Measurements from ENCODE around the gene EPN3.

Gene EPN3

GRCh38 chr17:50545311-50545710 is 12.8 kb downstream of the EPN3 start:
- Histone ChIP-seq H3K36me3 (replicated peaks in 1 of 2; ENCODE audit: control insufficient read depth in 2 of 2, insufficient read depth in 2 of 2, low read length in 2 of 2) (peaks cover 0 to 2% of the 10 kb centered on the region in 2 donors), H3K18ac (ENCODE audit: low read length) (no peak overlapping the region), H3K79me1 (ENCODE audit: low read depth, low read length) (peaks cover 4% of the 10 kb centered on the region), H2BK15ac (ENCODE audit: low read length) (peak overlapping the region; percentile 56), H2BK12ac (ENCODE audit: low read length) (no peak overlapping the region), H2BK5ac (ENCODE audit: low read length) (no peak overlapping the region), H3K4me2 (ENCODE audit: insufficient read depth, low read length, poor library complexity, severe bottlenecking) (no peak overlapping the region), H4K91ac (ENCODE audit: low read depth, low read length, poor library complexity) (no peak overlapping the region), H3K9ac (ENCODE audit: low read depth, low read length, poor library complexity) (no peak overlapping the region), H3K27ac (replicated peaks; ENCODE audit: low read length) (no peak overlapping the region), H2AK5ac (ENCODE audit: low read depth, low read length) (no peak overlapping the region), H4K8ac (ENCODE audit: low read depth, low read length) (no peak overlapping the region), H2AFZ (ENCODE audit: low read length) (no peak overlapping the region), H3K4me1 (ENCODE audit: control insufficient read depth in 2 of 2, insufficient read depth in 1 of 2, low read depth in 1 of 2, low read length in 2 of 2) (peaks cover 20 to 21% of the 10 kb centered on the region in 2 donors), H3K4me3 (ENCODE audit: low read length in 2 of 2) (no peak overlapping the region), H3K27me3 (ENCODE audit: control insufficient read depth in 3 of 3, insufficient read depth in 3 of 3, low read depth in 1 of 3, low read length in 3 of 3) (peaks cover 0 to 22% (median 0%) of the 10 kb centered on the region in 3 experiments), H3K9me3 (replicated peaks in 1 of 2; ENCODE audit: control insufficient read depth in 2 of 2, insufficient read depth in 1 of 2, low read depth in 1 of 2, low read length in 2 of 2) (no peaks in the 10 kb centered on the region), H3K23ac (ENCODE audit: low read depth, low read length, poor library complexity) (no peak overlapping the region), H3K4ac (ENCODE audit: low read length) (no peak overlapping the region), H2BK120ac (ENCODE audit: low read depth, low read length) (no peak overlapping the region), H3K14ac (ENCODE audit: low read length) (no peak overlapping the region)
- no peak for DNase-seq (ENCODE audit: low spot score)
- no CpG with 5 or more reads among the region's 8 CpGs for WGBS, 2 donors (ENCODE audit: extremely low coverage in 2 of 2, insufficient read length in 2 of 2, insufficient replicate concordance in 1 of 2)

- peak overlapping the region; percentile 85 for H3K23ac ChIP-seq (ENCODE audit: low read depth, low read length, poor library complexity)
Observed at GRCh38 chr17:50546701-50547034, 14.1 kb downstream of the EPN3 start.

GRCh38 chr17:50547035-50547735 is 14.7 kb downstream of the EPN3 start, which contains the start of gene SPATA20:
SPATA20 (plus strand) TSS chr17:50547174; CDS start chr17:50547209, 35 bp downstream.
- peak within 1 kb of the TSS; percentile 99 for H2BK15ac ChIP-seq (ENCODE audit: low read length)
- peak within 1 kb of the TSS; percentile 96 for H3K18ac ChIP-seq (ENCODE audit: low read length)
- peaks cover 4% of the 10 kb centered on the region for H3K79me1 ChIP-seq (ENCODE audit: low read depth, low read length)
- peak within 1 kb of the TSS; percentile 77 for H3K4ac ChIP-seq (ENCODE audit: low read length)
- H4K8ac ChIP-seq (ENCODE audit: low read depth, low read length), result no peak within 1 kb of the TSS
- peaks cover 15 to 18% of the 10 kb centered on the region in 2 donors for H3K4me1 ChIP-seq (ENCODE audit: control insufficient read depth in 2 of 2, insufficient read depth in 1 of 2, low read depth in 1 of 2, low read length in 2 of 2)
- DNase-seq (ENCODE audit: low spot score), result peak; percentile 83
- H3K14ac ChIP-seq (ENCODE audit: low read length), result peak within 1 kb of the TSS; percentile 3
- H3K9ac ChIP-seq (ENCODE audit: low read depth, low read length, poor library complexity), result peak within 1 kb of the TSS; percentile 79
- no peaks in the 10 kb centered on the region for H3K9me3 ChIP-seq (replicated peaks in 1 of 2; ENCODE audit: control insufficient read depth in 2 of 2, insufficient read depth in 1 of 2, low read depth in 1 of 2, low read length in 2 of 2)
- H3K27ac ChIP-seq (replicated peaks; ENCODE audit: low read length), result no peak within 1 kb of the TSS
- peak within 1 kb of the TSS; percentile 47 for H4K91ac ChIP-seq (ENCODE audit: low read depth, low read length, poor library complexity)
- H2BK12ac ChIP-seq (ENCODE audit: low read length), result peak within 1 kb of the TSS; percentile 88
- WGBS, 2 donors (ENCODE audit: extremely low coverage in 2 of 2, insufficient read length in 2 of 2, insufficient replicate concordance in 1 of 2), result no CpG with 5 or more reads among the region's 42 CpGs
- H3K27me3 ChIP-seq (ENCODE audit: control insufficient read depth in 3 of 3, insufficient read depth in 3 of 3, low read depth in 1 of 3, low read length in 3 of 3), result peaks cover 0 to 11% (median 0%) of the 10 kb centered on the region in 3 experiments
- H3K4me3 ChIP-seq (ENCODE audit: low read length in 2 of 2), result peak within 1 kb of the TSS; percentile 59 to 77
- peaks cover 0 to 2% of the 10 kb centered on the region in 2 donors for H3K36me3 ChIP-seq (replicated peaks in 1 of 2; ENCODE audit: control insufficient read depth in 2 of 2, insufficient read depth in 2 of 2, low read length in 2 of 2)
- H2BK120ac ChIP-seq (ENCODE audit: low read depth, low read length), result peak within 1 kb of the TSS; percentile 51
- peak within 1 kb of the TSS; percentile 98 for H2AFZ ChIP-seq (ENCODE audit: low read length)
- peak within 1 kb of the TSS; percentile 86 for H2AK5ac ChIP-seq (ENCODE audit: low read depth, low read length)
- peak within 1 kb of the TSS; percentile 85 for H3K23ac ChIP-seq (ENCODE audit: low read depth, low read length, poor library complexity)
- H3K4me2 ChIP-seq (ENCODE audit: insufficient read depth, low read length, poor library complexity, severe bottlenecking), result peak within 1 kb of the TSS; percentile 75
- peak within 1 kb of the TSS; percentile 48 for H2BK5ac ChIP-seq (ENCODE audit: low read length)

More at GRCh38 chr17:50546701-50547034, 14.1 kb downstream of the EPN3 start:
- Histone ChIP-seq H3K27me3 (ENCODE audit: control insufficient read depth in 3 of 3, insufficient read depth in 3 of 3, low read depth in 1 of 3, low read length in 3 of 3) (peaks cover 0 to 11% (median 0%) of the 10 kb centered on the region in 3 experiments), H3K36me3 (replicated peaks in 1 of 2; ENCODE audit: control insufficient read depth in 2 of 2, insufficient read depth in 2 of 2, low read length in 2 of 2) (peaks cover 0 to 2% of the 10 kb centered on the region in 2 donors), H3K9me3 (replicated peaks in 1 of 2; ENCODE audit: control insufficient read depth in 2 of 2, insufficient read depth in 1 of 2, low read depth in 1 of 2, low read length in 2 of 2) (no peaks in the 10 kb centered on the region), H3K79me1 (ENCODE audit: low read depth, low read length) (peaks cover 4% of the 10 kb centered on the region), H3K14ac (ENCODE audit: low read length) (no peak overlapping the region), H4K91ac (ENCODE audit: low read depth, low read length, poor library complexity) (no peak overlapping the region), H2BK15ac (ENCODE audit: low read length) (peak overlapping the region; percentile 93), H3K4ac (ENCODE audit: low read length) (no peak overlapping the region), H3K4me2 (ENCODE audit: insufficient read depth, low read length, poor library complexity, severe bottlenecking) (no peak overlapping the region), H2BK120ac (ENCODE audit: low read depth, low read length) (no peak overlapping the region), H3K9ac (ENCODE audit: low read depth, low read length, poor library complexity) (no peak overlapping the region), H3K4me3 (ENCODE audit: low read length in 2 of 2) (peak overlapping the region in 1 of 2 donors; percentile 59), H3K27ac (replicated peaks; ENCODE audit: low read length) (no peak overlapping the region), H4K8ac (ENCODE audit: low read depth, low read length) (no peak overlapping the region), H2AFZ (ENCODE audit: low read length) (peak overlapping the region; percentile 98), H2BK5ac (ENCODE audit: low read length) (no peak overlapping the region), H3K4me1 (ENCODE audit: control insufficient read depth in 2 of 2, insufficient read depth in 1 of 2, low read depth in 1 of 2, low read length in 2 of 2) (peaks cover 16 to 18% of the 10 kb centered on the region in 2 donors), H2AK5ac (ENCODE audit: low read depth, low read length) (peak overlapping the region; percentile 4), H2BK12ac (ENCODE audit: low read length) (no peak overlapping the region), H3K18ac (ENCODE audit: low read length) (no peak overlapping the region)
- DNase-seq (ENCODE audit: low spot score), result no peak
- no CpG with 5 or more reads among the region's 4 CpGs for whole genome bisulfite sequencing, 2 donors (ENCODE audit: extremely low coverage in 2 of 2, insufficient read length in 2 of 2, insufficient replicate concordance in 1 of 2)

- peaks cover 0 to 11% (median 0%) of the 10 kb centered on the region in 3 experiments for H3K27me3 ChIP-seq (ENCODE audit: control insufficient read depth in 3 of 3, insufficient read depth in 3 of 3, low read depth in 1 of 3, low read length in 3 of 3)
- no peak for DNase-seq (ENCODE audit: low spot score)
- H4K8ac ChIP-seq (ENCODE audit: low read depth, low read length), result no peak overlapping the region
- H3K23ac ChIP-seq (ENCODE audit: low read depth, low read length, poor library complexity), result no peak overlapping the region
- H3K18ac ChIP-seq (ENCODE audit: low read length), result peak overlapping the region; percentile 96
- peak overlapping the region; percentile 86 for H2AK5ac ChIP-seq (ENCODE audit: low read depth, low read length)
- peaks cover 4% of the 10 kb centered on the region for H3K79me1 ChIP-seq (ENCODE audit: low read depth, low read length)
- H2BK120ac ChIP-seq (ENCODE audit: low read depth, low read length), result peak overlapping the region; percentile 51
- peaks cover 11 to 14% of the 10 kb centered on the region in 2 donors for H3K4me1 ChIP-seq (ENCODE audit: control insufficient read depth in 2 of 2, insufficient read depth in 1 of 2, low read depth in 1 of 2, low read length in 2 of 2)
- H3K14ac ChIP-seq (ENCODE audit: low read length), result no peak overlapping the region
- WGBS, 2 donors (ENCODE audit: extremely low coverage in 2 of 2, insufficient read length in 2 of 2, insufficient replicate concordance in 1 of 2), result no CpG with 5 or more reads among the region's 5 CpGs
- H4K91ac ChIP-seq (ENCODE audit: low read depth, low read length, poor library complexity), result peak overlapping the region; percentile 47
- H3K4me3 ChIP-seq (ENCODE audit: low read length in 2 of 2), result peak overlapping the region in 1 of 2 donors; percentile 59
- no peak overlapping the region for H3K9ac ChIP-seq (ENCODE audit: low read depth, low read length, poor library complexity)
- peaks cover 0 to 2% of the 10 kb centered on the region in 2 donors for H3K36me3 ChIP-seq (replicated peaks in 1 of 2; ENCODE audit: control insufficient read depth in 2 of 2, insufficient read depth in 2 of 2, low read length in 2 of 2)
- no peaks in the 10 kb centered on the region for H3K9me3 ChIP-seq (replicated peaks in 1 of 2; ENCODE audit: control insufficient read depth in 2 of 2, insufficient read depth in 1 of 2, low read depth in 1 of 2, low read length in 2 of 2)
- peak overlapping the region; percentile 88 for H2BK12ac ChIP-seq (ENCODE audit: low read length)
- no peak overlapping the region for H3K27ac ChIP-seq (replicated peaks; ENCODE audit: low read length)
- peak overlapping the region; percentile 75 for H3K4me2 ChIP-seq (ENCODE audit: insufficient read depth, low read length, poor library complexity, severe bottlenecking)
- H2BK5ac ChIP-seq (ENCODE audit: low read length), result peak overlapping the region; percentile 48
- peak overlapping the region; percentile 77 for H3K4ac ChIP-seq (ENCODE audit: low read length)
- peak overlapping the region; percentile 99 for H2BK15ac ChIP-seq (ENCODE audit: low read length)
- no peak overlapping the region for H2AFZ ChIP-seq (ENCODE audit: low read length)
Observed at GRCh38 chr17:50547736-50548083, 15.2 kb downstream of the EPN3 start.
